Omental fat pad (tissue), 4 donors: ENCODE results near the gene ANKMY1. TPM values are rescaled to one million over a fixed set of nuclear protein-coding genes. Genes with fewer than 3 reads are reported as not detected.

Experiments
- ATAC-seq: fragments of 150-250 bp; one replicate; pipeline ENCODE4 v1.9.1; 2016; ENCODE audit warnings: mild to moderate bottlenecking, moderate library complexity; ENCODE audit not compliant: low FRiP score
- DNase-seq: peaks from one replicate; pipeline ENCODE4 v3.0.0-alpha.2; 2019; ENCODE audit warnings: low spot score
- CTCF ChIP-seq, 3 donors: fragments of 450-650 bp; IDR thresholded peaks; one replicate each; pipeline ENCODE4 v1.5.1; 2016 to 2017; ENCODE audit warnings: antibody characterized with exemption in 3 of 3, mild to moderate bottlenecking in 3 of 3, moderate library complexity in 2 of 3
- total RNA-seq, 4 donors: library from RNA; depleted of rRNA; stranded (reverse); fragments of >200 nt; gene quantifications; one replicate each; pipeline ENCODE4 v1.1.0, GENCODE V29; 2016

Gene ANKMY1
- total RNA-seq, 4 donors from 2014 or later: 8.3 to 23.2 (median 16.7) TPM

- no peak for ATAC-seq
- no peak for TF ChIP-seq CTCF (IDR thresholded peaks at IDR 0.05)
- no peak for DNase-seq
These were observed 106.6 kb downstream of the ANKMY1 start for GRCh38 chr2:240451108-240451611.

GRCh38 chr2:240450532-240451107 lies 107.2 kb downstream of the ANKMY1 start:
- no peak for ATAC-seq
- no peak for DNase-seq
- TF ChIP-seq CTCF (IDR thresholded peaks at IDR 0.05): no peak

- no peak for TF ChIP-seq CTCF (IDR thresholded peaks at IDR 0.05)
- ATAC-seq (no peak), DNase-seq (no peak)
These were observed 107.8 kb downstream of the ANKMY1 start for GRCh38 chr2:240449764-240450531.

GRCh38 chr2:240448387-240449274 lies 109.2 kb downstream of the ANKMY1 start:
- DNase-seq (no peak), ATAC-seq (no peak)
- TF ChIP-seq CTCF (IDR thresholded peaks at IDR 0.05): no peak

- DNase-seq (no peak), ATAC-seq (no peak)
- TF ChIP-seq CTCF (IDR thresholded peaks at IDR 0.05): no peak
These were observed 109.9 kb downstream of the ANKMY1 start for GRCh38 chr2:240447934-240448333.

- no peak for ATAC-seq
- no peak for DNase-seq
- TF ChIP-seq CTCF (IDR thresholded peaks at IDR 0.05): no peak
These were observed 110.5 kb downstream of the ANKMY1 start for GRCh38 chr2:240447331-240447730.
